Tibial artery (tissue), 4 donors: Measurements from ENCODE around the gene CFAP52.
"Not testable (repeated sequence)": the region's sequence is repeated elsewhere in the genome, so short reads cannot be mapped to it uniquely, and the experiment has no call there.

Source experiments
- DNase-seq, 2 donors: peaks; one replicate each; pipeline ENCODE4 v3.0.0-alpha.2; 2019
- H3K27ac ChIP-seq, 2 donors: fragments of 200-600 bp; sonication (generic) in 1 of 2; 1 replicate in 1 of 2; 2 replicates in 1 of 2; pipeline ENCODE4 v1.5.1; 2018 to 2019; ENCODE audit warnings: mild to moderate bottlenecking in 1 of 2
- H3K27me3 ChIP-seq, 2 donors: fragments of 200-600 bp; sonication (generic) in 1 of 2; one replicate each; pipeline versions ENCODE4 v1.5.1 to v1.6.0; 2016 to 2019
- H3K36me3 ChIP-seq, 3 donors: fragments of 200-600 bp; sonication (generic) in 2 of 3; one replicate each; pipeline ENCODE4 v1.5.1; 2016 to 2019; ENCODE audit warnings: mild to moderate bottlenecking in 2 of 3
- H3K4me1 ChIP-seq, 4 donors: fragments of 200-600 bp; sonication (generic) in 2 of 4; 1 replicate in 3 of 4; 2 replicates in 1 of 4; pipeline ENCODE4 v1.5.1; 2016 to 2019
- H3K4me3 ChIP-seq, 2 donors: fragments of 200-600 bp; sonication (generic) in 1 of 2; 1 replicate in 1 of 2; 2 replicates in 1 of 2; pipeline ENCODE4 v1.5.1; 2018 to 2019; ENCODE audit warnings: mild to moderate bottlenecking in 2 of 2
- H3K9me3 ChIP-seq, 3 donors: fragments of 200-600 bp; sonication (generic) in 1 of 3; one replicate each; pipeline ENCODE4 v1.5.1; 2016 to 2019
- intact Hi-C: fragments of 100-400 bp; cut with DNase I; formaldehyde crosslinking; loops from one replicate; pipeline ENCODE4 v1.15.0; 2023; ENCODE audit warnings: low total_unique reads
- TF ChIP-seq, protein P1 (sequence below), 2 experiments: fragments of 200-600 bp in 1 of 2; fragments of 450-650 bp in 1 of 2; IDR thresholded peaks; one replicate each; pipeline ENCODE4 v1.5.1; 2017 to 2019; ENCODE audit warnings: antibody characterized with exemption in 2 of 2, mild to moderate bottlenecking in 1 of 2, moderate library complexity in 1 of 2

Gene CFAP52

GRCh38 chr17:9557857-9558256 lies 18.6 kb upstream of the CFAP52 start:
- no peak for DNase-seq

DNA sequence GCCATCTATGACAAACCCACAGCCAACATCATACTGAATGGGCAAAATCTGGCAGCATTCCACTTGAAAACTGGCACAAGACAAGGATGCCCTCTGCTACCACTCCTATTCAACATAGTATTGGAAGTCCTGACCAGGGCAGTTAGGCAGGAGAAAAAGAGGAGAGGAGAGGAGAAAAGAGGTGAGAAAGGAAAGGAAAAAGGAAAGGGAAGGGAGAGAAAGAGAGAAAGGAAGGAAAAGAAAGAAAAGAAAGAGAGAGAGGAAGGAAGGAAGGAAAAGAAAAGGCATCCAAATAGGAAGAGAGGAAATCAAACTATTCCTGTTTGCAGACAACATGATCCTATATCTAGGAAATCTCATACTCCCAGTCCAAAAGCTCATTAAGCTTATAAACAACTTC lies 12.3 kb upstream of the CFAP52 start:
- DNase-seq: no peak
- Histone ChIP-seq H3K36me3 (peaks cover 11 to 26% (median 13%) of the 10 kb centered on the region in 3 donors), H3K27ac (no peak overlapping the region), H3K27me3 (no peaks in the 10 kb centered on the region), H3K4me3 (no peak overlapping the region), H3K9me3 (no peaks in the 10 kb centered on the region), H3K4me1 (no peaks in the 10 kb centered on the region)
- intact Hi-C loops: no loop called here
- TF ChIP-seq, protein P1, sequence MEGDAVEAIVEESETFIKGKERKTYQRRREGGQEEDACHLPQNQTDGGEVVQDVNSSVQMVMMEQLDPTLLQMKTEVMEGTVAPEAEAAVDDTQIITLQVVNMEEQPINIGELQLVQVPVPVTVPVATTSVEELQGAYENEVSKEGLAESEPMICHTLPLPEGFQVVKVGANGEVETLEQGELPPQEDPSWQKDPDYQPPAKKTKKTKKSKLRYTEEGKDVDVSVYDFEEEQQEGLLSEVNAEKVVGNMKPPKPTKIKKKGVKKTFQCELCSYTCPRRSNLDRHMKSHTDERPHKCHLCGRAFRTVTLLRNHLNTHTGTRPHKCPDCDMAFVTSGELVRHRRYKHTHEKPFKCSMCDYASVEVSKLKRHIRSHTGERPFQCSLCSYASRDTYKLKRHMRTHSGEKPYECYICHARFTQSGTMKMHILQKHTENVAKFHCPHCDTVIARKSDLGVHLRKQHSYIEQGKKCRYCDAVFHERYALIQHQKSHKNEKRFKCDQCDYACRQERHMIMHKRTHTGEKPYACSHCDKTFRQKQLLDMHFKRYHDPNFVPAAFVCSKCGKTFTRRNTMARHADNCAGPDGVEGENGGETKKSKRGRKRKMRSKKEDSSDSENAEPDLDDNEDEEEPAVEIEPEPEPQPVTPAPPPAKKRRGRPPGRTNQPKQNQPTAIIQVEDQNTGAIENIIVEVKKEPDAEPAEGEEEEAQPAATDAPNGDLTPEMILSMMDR (IDR thresholded peaks at IDR 0.05): no peak

More at GRCh38 chr17:9557857-9558256, 18.6 kb upstream of the CFAP52 start:
- H3K9me3 ChIP-seq: no peaks in the 10 kb centered on the region
- peaks cover 0 to 10% (median 3%) of the 10 kb centered on the region in 4 donors for H3K4me1 ChIP-seq
- TF ChIP-seq, protein P1 (IDR thresholded peaks at IDR 0.05): no peak
- H3K27me3 ChIP-seq: no peaks in the 10 kb centered on the region
- H3K27ac ChIP-seq: no peak overlapping the region
- H3K4me3 ChIP-seq: no peak overlapping the region
- peaks cover 0 to 11% (median 5%) of the 10 kb centered on the region in 3 donors for H3K36me3 ChIP-seq
- intact Hi-C loops: no loop called here

DNA sequence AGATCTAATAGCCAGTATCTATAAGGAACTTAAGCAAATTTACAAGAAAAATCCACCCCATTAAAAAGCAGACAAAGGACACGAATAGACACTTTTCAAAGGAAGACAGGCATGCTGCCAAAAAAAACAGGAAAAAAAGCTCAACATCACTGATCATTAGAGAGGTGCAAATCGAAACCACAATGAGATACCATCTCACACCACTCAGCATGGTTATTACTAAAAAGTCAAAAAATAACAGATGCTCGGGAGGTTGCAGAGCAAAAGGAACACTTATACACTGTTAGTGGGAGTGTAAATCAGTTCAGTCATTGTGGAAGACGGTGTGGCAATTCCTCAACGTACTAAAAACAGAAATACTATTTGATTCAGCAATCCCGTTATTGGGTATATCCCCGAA lies 10.4 kb upstream of the CFAP52 start:
- Histone ChIP-seq H3K9me3 (no peaks in the 10 kb centered on the region), H3K36me3 (peaks cover 16 to 34% (median 18%) of the 10 kb centered on the region in 3 donors), H3K4me3 (no peak overlapping the region), H3K27ac (no peak overlapping the region), H3K27me3 (no peaks in the 10 kb centered on the region), H3K4me1 (no peaks in the 10 kb centered on the region)
- intact Hi-C loops: no loop called here
- no peak for DNase-seq
- TF ChIP-seq, protein P1 (IDR thresholded peaks at IDR 0.05): no peak

DNA sequence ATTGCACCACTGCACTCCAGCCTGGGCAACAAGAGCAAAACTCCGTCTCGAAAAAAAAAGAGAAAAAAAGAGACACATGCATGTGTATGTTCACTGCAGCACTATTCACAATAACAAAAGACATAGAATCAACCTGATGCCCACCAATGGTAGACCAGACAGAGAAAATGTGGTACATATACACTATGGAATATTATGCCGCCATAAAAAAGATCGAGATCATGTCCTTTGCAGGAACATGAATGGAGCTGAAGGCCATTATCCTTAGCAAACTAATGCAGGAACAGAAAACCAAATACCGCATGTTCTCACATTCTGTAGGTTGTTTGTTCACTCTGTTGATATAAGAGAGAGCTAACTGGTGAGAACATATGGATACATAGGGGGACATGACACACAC lies 9.7 kb upstream of the CFAP52 start:
- H3K9me3 ChIP-seq, H3K4me1 ChIP-seq, DNase-seq, intact Hi-C loops, H3K27ac ChIP-seq, H3K4me3 ChIP-seq, H3K27me3 ChIP-seq: not testable (repeated sequence)
- H3K36me3 ChIP-seq: peaks cover 16 to 34% (median 18%) of the 10 kb centered on the region in 3 donors

DNA sequence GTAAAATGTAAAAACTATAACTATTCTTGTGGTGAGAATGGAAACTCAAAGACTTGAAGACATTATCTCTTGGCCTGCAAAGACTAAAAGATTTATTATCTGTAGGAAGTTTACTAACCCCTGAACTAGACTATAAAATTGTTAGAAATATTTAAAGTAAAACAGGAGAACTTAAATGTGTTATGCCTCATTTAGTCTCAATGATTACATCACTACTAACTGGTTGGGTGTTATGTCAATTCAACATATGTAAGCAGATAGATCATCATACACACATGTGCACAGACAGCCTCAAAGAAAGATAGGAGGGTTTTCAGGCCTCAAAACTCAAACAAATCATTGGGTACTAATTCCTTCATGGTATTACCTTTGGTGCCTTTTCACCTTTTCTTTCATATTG lies 8.4 kb upstream of the CFAP52 start:
- no peaks in the 10 kb centered on the region for H3K4me1 ChIP-seq
- TF ChIP-seq, protein P1 (IDR thresholded peaks at IDR 0.05): no peak
- H3K27ac ChIP-seq: no peak overlapping the region
- H3K9me3 ChIP-seq: no peaks in the 10 kb centered on the region
- no peaks in the 10 kb centered on the region for H3K27me3 ChIP-seq
- DNase-seq: no peak
- peaks cover 16 to 34% (median 18%) of the 10 kb centered on the region in 3 donors for H3K36me3 ChIP-seq
- intact Hi-C loops: no loop called here
- H3K4me3 ChIP-seq: no peak overlapping the region

DNA sequence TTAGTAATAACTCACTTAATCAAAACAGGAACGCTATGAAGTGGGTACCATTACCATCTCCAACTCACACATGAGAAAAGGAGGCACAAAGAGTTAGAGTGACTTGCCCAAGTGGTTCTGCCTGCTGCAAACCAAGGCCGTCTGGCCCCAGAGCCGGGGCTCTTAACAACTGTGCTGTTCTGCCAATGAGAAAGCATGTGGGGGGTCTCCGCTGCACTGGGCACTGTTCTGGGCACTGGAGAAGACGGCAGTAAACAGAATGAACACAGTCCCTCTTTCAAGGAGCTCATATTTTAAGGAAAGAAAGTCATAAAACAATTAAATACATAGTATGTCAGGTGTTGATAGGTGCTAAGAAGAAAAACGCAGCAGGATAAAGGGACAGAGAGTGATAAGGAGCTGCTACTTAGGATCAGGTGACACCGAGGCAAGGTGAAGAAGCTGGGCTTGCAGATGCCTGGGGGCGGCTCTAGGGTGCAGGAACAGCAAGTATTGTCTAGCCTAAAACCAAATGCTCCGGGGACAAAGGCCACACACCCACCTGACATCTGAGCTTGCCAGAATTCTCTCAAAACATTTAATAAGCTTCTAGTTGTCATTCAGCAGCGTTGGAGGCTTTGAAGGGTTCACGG lies 7.4 kb upstream of the CFAP52 start:
- H3K4me3 ChIP-seq: no peak overlapping the region
- H3K36me3 ChIP-seq: peaks cover 16 to 34% (median 18%) of the 10 kb centered on the region in 3 donors
- no peaks in the 10 kb centered on the region for H3K27me3 ChIP-seq
- peaks cover 0 to 7% (median 0%) of the 10 kb centered on the region in 4 donors for H3K4me1 ChIP-seq
- H3K9me3 ChIP-seq: no peaks in the 10 kb centered on the region
- no peak for DNase-seq
- intact Hi-C loops: no loop called here
- no peak overlapping the region for H3K27ac ChIP-seq
- TF ChIP-seq, protein P1 (IDR thresholded peaks at IDR 0.05): no peak
